AG20443 (cell line): ENCODE data around the gene YBX2.

Source experiments
- DNase-seq: peaks from one replicate; pipeline ENCODE4 v3.0.0; 2012; ENCODE audit warnings: low spot score, mixed read lengths

The YBX2 gene

GRCh38 chr17:7263801-7264078 is 30.7 kb downstream of the YBX2 start:
- no peak for DNase-seq

- DNase-seq: no peak
Measured at GRCh38 chr17:7262935-7263800, 31.3 kb downstream of the YBX2 start.

- DNase-seq: no peak
Measured at GRCh38 chr17:7262192-7262934, 32.1 kb downstream of the YBX2 start, which contains the start of gene CLDN7. TSS of gene CLDN7 (minus strand) at chr17:7262478. CDS start at chr17:7262043, 435 bp downstream.

GRCh38 chr17:7261379-7262191 is 32.9 kb downstream of the YBX2 start:
- peak; percentile 41 for DNase-seq

GRCh38 chr17:7260651-7261378 is 33.6 kb downstream of the YBX2 start:
- peak; percentile 62 for DNase-seq

- no peak for DNase-seq
Measured at GRCh38 chr17:7260151-7260550, 34.3 kb downstream of the YBX2 start.

- no peak for DNase-seq
Measured at GRCh38 chr17:7259555-7259889, 34.9 kb downstream of the YBX2 start.

- no peak for DNase-seq
Measured at GRCh38 chr17:7258731-7259554, 35.5 kb downstream of the YBX2 start.

GRCh38 chr17:7256766-7257456 is 37.5 kb downstream of the YBX2 start:
- no peak for DNase-seq

- no peak for DNase-seq
Measured at GRCh38 chr17:7254511-7254910, 39.9 kb downstream of the YBX2 start.

- no peak for DNase-seq
Measured at GRCh38 chr17:7253082-7253481, 41.4 kb downstream of the YBX2 start.

- DNase-seq: peak; percentile 92
Measured at GRCh38 chr17:7252176-7253043, 42.0 kb downstream of the YBX2 start, which contains the start of gene ELP5. TSS of gene ELP5 (plus strand) at chr17:7252215. CDS start at chr17:7252551, 336 bp downstream.

- DNase-seq: peak; percentile 96
Measured at GRCh38 chr17:7251661-7252175, 42.7 kb downstream of the YBX2 start, which contains the start of gene CTDNEP1. TSS of gene CTDNEP1 (minus strand) at chr17:7251734. CDS start at chr17:7251296, 438 bp downstream.

GRCh38 chr17:7250695-7251627 is 43.5 kb downstream of the YBX2 start:
- DNase-seq: no peak

- no peak for DNase-seq
Measured at GRCh38 chr17:7249830-7250229, 44.6 kb downstream of the YBX2 start.

GRCh38 chr17:7249214-7249613 is 45.2 kb downstream of the YBX2 start:
- DNase-seq: no peak

GRCh38 chr17:7248796-7249195 is 45.6 kb downstream of the YBX2 start:
- no peak for DNase-seq

- DNase-seq: no peak
Measured at GRCh38 chr17:7246779-7247178, 47.7 kb downstream of the YBX2 start.
